G401.6 (cell line): ENCODE results near the gene CRLF1.

ENCODE experiments used
- FAIRE-seq: peaks from 2 replicates; lab custom pipeline; 2012; peaks lifted over from hg19 to GRCh38; lab: Jason Lieb, UNC

The CRLF1 gene

GRCh38 chr19:18636183-18636968 lies 29.8 kb upstream of the CRLF1 start:
- FAIRE-seq, result peak; percentile 95

GRCh38 chr19:18635831-18636182 lies 29.2 kb upstream of the CRLF1 start:
- FAIRE-seq, result no peak

GRCh38 chr19:18634612-18635297 lies 28.2 kb upstream of the CRLF1 start:
- no peak for FAIRE-seq

GRCh38 chr19:18633321-18633720 lies 26.7 kb upstream of the CRLF1 start:
- no peak for FAIRE-seq

GRCh38 chr19:18629166-18630088 lies 22.8 kb upstream of the CRLF1 start:
- no peak for FAIRE-seq

- no peak for FAIRE-seq
Measured at GRCh38 chr19:18626906-18627305, 20.3 kb upstream of the CRLF1 start.

- FAIRE-seq, result no peak
Measured at GRCh38 chr19:18620902-18621301, 14.3 kb upstream of the CRLF1 start.

GRCh38 chr19:18620311-18620710 lies 13.7 kb upstream of the CRLF1 start:
- FAIRE-seq, result no peak

GRCh38 chr19:18618236-18618635 lies 11.6 kb upstream of the CRLF1 start:
- FAIRE-seq, result no peak

GRCh38 chr19:18617562-18617961 lies 11.0 kb upstream of the CRLF1 start:
- FAIRE-seq, result no peak

GRCh38 chr19:18616023-18616422 lies 9.4 kb upstream of the CRLF1 start:
- FAIRE-seq, result no peak

- no peak for FAIRE-seq
Measured at GRCh38 chr19:18613589-18614234, 7.1 kb upstream of the CRLF1 start.

- no peak for FAIRE-seq
Measured at GRCh38 chr19:18612772-18613588, 6.4 kb upstream of the CRLF1 start, which contains the start of gene TMEM59L. Gene TMEM59L, plus strand, starts transcription at chr19:18612870. Its CDS starts 89 bp downstream, at chr19:18612959.

- FAIRE-seq, result no peak
Measured at GRCh38 chr19:18612051-18612771, 5.6 kb upstream of the CRLF1 start.

- no peak for FAIRE-seq
Measured at GRCh38 chr19:18611327-18612050, 4.9 kb upstream of the CRLF1 start.

GRCh38 chr19:18610556-18611326 lies 4.1 kb upstream of the CRLF1 start:
- no peak for FAIRE-seq

- no peak for FAIRE-seq
Measured at GRCh38 chr19:18610245-18610555, 3.6 kb upstream of the CRLF1 start.

- no peak for FAIRE-seq
Measured at GRCh38 chr19:18609717-18610051, 3.1 kb upstream of the CRLF1 start.
